Fibroblast of lung (primary cell): ENCODE results near the gene ANO1. TPM values are rescaled to one million over a fixed set of nuclear protein-coding genes. Genes with fewer than 3 reads are reported as not detected.

Experiments used
- DNase-seq, 2 donors: peaks; one replicate each; pipeline versions ENCODE4 v3.0.0 to v3.0.0-alpha.2; 2010; ENCODE audit warnings: low read depth in 2 of 2
- H2AFZ ChIP-seq: 2 replicates; pipeline ENCODE4 v1.5.1; 2012; ENCODE audit warnings: low read length, control low read depth, inconsistent platforms
- H3K27ac ChIP-seq: 2 replicates; pipeline ENCODE4 v1.5.1; 2011; ENCODE audit warnings: low read length, control low read depth; ENCODE audit not compliant: insufficient read depth
- H3K27me3 ChIP-seq: 2 replicates; pipeline ENCODE4 v1.5.1; 2011; ENCODE audit warnings: mild to moderate bottlenecking, low read length; ENCODE audit not compliant: control insufficient read depth, insufficient read depth
- H3K36me3 ChIP-seq: 2 replicates; pipeline ENCODE4 v1.5.1; 2011; ENCODE audit warnings: low read length; ENCODE audit not compliant: control insufficient read depth, insufficient read depth
- H3K4me1 ChIP-seq: 2 replicates; pipeline ENCODE4 v1.5.1; 2011; ENCODE audit warnings: low read length; ENCODE audit not compliant: control insufficient read depth, insufficient read depth; ENCODE audit errors: extremely low read depth
- H3K4me2 ChIP-seq: 2 replicates; pipeline ENCODE4 v1.5.1; 2011; ENCODE audit warnings: low read length, control low read depth; ENCODE audit not compliant: insufficient read depth; ENCODE audit errors: extremely low read depth
- H3K4me3 ChIP-seq, 4 experiments: fragments of 200-600 bp in 1 of 4; sonication (generic) in 1 of 4; replicated peaks in 1 of 4; 2 replicates each; pipeline ENCODE4 v1.5.1; 2011 to 2016; ENCODE audit warnings: low read length in 4 of 4, low read depth in 3 of 4, mild to moderate bottlenecking in 3 of 4, control low read depth in 2 of 4, inconsistent platforms in 1 of 4, mixed read lengths in 1 of 4; ENCODE audit not compliant: insufficient read depth in 1 of 4; ENCODE audit errors: control extremely low read depth in 1 of 4
- H3K79me2 ChIP-seq: 2 replicates; pipeline ENCODE4 v1.5.1; 2012; ENCODE audit warnings: mild to moderate bottlenecking, low read length, inconsistent platforms; ENCODE audit not compliant: control insufficient read depth, insufficient read depth
- H3K9ac ChIP-seq: 2 replicates; pipeline ENCODE4 v1.5.1; 2011; ENCODE audit warnings: mild to moderate bottlenecking, low read length, control low read depth; ENCODE audit not compliant: insufficient read depth
- H3K9me3 ChIP-seq: 2 replicates; pipeline ENCODE4 v1.5.1; 2012; ENCODE audit warnings: low read depth, low read length; ENCODE audit not compliant: control insufficient read depth, insufficient read depth
- H4K20me1 ChIP-seq: 2 replicates; pipeline ENCODE4 v1.5.1; 2011; ENCODE audit warnings: low read length; ENCODE audit not compliant: control insufficient read depth, insufficient read depth; ENCODE audit errors: extremely low read depth
- EZH2 ChIP-seq: IDR thresholded peaks from 2 replicates; pipeline ENCODE4 v1.5.1; 2012; ENCODE audit warnings: low read length, control low read depth, mild to moderate bottlenecking; ENCODE audit errors: missing control alignments
- polyA plus RNA-seq, 2 donors: library from polyadenylated mRNA; depleted of rRNA in 1 of 2; stranded (reverse) in 1 of 2; unstranded in 1 of 2; fragments of >200 nt; gene quantifications; 2 replicates each; pipeline ENCODE4 v1.2.1, GENCODE V29; 2011 to 2012; ENCODE audit warnings: missing spikeins in 1 of 2
- total RNA-seq: library from RNA; depleted of rRNA; stranded (reverse); fragments of >200 nt; gene quantifications from 2 replicates; pipeline ENCODE4 v1.2.1, GENCODE V29; 2014
- TF ChIP-seq, protein P1 (sequence below), 2 donors: IDR thresholded peaks in 1 of 2; conservative IDR thresholded peaks in 1 of 2; 1 replicate in 1 of 2; 2 replicates in 1 of 2; pipeline ENCODE4 v1.5.1; 2011 to 2012; ENCODE audit warnings: low read length in 2 of 2, control low read depth in 1 of 2, inconsistent platforms in 1 of 2, low read depth in 1 of 2, mild to moderate bottlenecking in 1 of 2

ANO1 gene
- total and polyA plus RNA-seq, 2 donors (not counting 1 experiment from before 2014, with no cell fraction given): 0.99 to 4.1 TPM

- H3K9ac ChIP-seq: no peak overlapping the region
- H4K20me1 ChIP-seq: no peaks in the 10 kb centered on the region
- no peak overlapping the region for H3K4me2 ChIP-seq
- no peak for DNase-seq
- H3K4me1 ChIP-seq: no peaks in the 10 kb centered on the region
- no peaks in the 10 kb centered on the region for H3K27me3 ChIP-seq
- no peaks in the 10 kb centered on the region for H3K36me3 ChIP-seq
- no peak overlapping the region for H3K4me3 ChIP-seq
- no peaks in the 10 kb centered on the region for H3K79me2 ChIP-seq
- H3K27ac ChIP-seq: no peak overlapping the region
- TF ChIP-seq EZH2: no peak
- TF ChIP-seq, protein P1, sequence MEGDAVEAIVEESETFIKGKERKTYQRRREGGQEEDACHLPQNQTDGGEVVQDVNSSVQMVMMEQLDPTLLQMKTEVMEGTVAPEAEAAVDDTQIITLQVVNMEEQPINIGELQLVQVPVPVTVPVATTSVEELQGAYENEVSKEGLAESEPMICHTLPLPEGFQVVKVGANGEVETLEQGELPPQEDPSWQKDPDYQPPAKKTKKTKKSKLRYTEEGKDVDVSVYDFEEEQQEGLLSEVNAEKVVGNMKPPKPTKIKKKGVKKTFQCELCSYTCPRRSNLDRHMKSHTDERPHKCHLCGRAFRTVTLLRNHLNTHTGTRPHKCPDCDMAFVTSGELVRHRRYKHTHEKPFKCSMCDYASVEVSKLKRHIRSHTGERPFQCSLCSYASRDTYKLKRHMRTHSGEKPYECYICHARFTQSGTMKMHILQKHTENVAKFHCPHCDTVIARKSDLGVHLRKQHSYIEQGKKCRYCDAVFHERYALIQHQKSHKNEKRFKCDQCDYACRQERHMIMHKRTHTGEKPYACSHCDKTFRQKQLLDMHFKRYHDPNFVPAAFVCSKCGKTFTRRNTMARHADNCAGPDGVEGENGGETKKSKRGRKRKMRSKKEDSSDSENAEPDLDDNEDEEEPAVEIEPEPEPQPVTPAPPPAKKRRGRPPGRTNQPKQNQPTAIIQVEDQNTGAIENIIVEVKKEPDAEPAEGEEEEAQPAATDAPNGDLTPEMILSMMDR (conservative IDR thresholded peaks at IDR 0.05 in 1 of 2, IDR thresholded peaks at IDR 0.05 in 1 of 2; ENCODE audit: low read depth in 1 of 2, low read length in 2 of 2): no peak
- no peak overlapping the region for H2AFZ ChIP-seq
- H3K9me3 ChIP-seq: no peaks in the 10 kb centered on the region
Observed at GRCh38 chr11:70183483-70184176, 105.5 kb downstream of the ANO1 start.

DNA sequence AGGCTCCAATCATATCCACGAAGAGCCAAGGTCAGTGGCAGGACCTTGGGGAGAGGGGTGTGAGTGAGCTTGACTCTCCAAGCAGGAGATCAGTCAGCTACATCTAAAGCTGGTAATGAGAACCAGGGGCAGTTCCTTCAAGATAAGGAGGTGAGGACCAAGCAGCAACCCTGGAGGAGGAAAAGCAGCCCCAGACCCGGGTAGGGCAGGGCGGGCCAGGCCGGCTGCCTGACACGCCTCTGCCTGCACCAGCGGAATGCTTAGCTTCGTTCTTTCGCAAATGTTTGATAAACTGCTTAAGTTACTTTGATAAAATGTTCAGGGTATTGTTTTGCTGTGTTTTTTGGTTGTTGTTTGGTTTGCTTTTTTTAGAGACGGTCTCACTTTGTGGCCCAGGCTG, 106.3 kb downstream of the ANO1 start:
- Histone ChIP-seq H3K9ac (no peak overlapping the region), H3K27me3 (no peaks in the 10 kb centered on the region), H4K20me1 (no peaks in the 10 kb centered on the region), H3K4me2 (no peak overlapping the region), H3K79me2 (no peaks in the 10 kb centered on the region), H2AFZ (no peak overlapping the region), H3K27ac (no peak overlapping the region), H3K4me1 (no peaks in the 10 kb centered on the region), H3K9me3 (no peaks in the 10 kb centered on the region), H3K4me3 (no peak overlapping the region), H3K36me3 (no peaks in the 10 kb centered on the region)
- DNase-seq: no peak
- TF ChIP-seq, protein P1 (conservative IDR thresholded peaks at IDR 0.05 in 1 of 2, IDR thresholded peaks at IDR 0.05 in 1 of 2; ENCODE audit: low read depth in 1 of 2, low read length in 2 of 2): no peak
- no peak for TF ChIP-seq EZH2

DNA sequence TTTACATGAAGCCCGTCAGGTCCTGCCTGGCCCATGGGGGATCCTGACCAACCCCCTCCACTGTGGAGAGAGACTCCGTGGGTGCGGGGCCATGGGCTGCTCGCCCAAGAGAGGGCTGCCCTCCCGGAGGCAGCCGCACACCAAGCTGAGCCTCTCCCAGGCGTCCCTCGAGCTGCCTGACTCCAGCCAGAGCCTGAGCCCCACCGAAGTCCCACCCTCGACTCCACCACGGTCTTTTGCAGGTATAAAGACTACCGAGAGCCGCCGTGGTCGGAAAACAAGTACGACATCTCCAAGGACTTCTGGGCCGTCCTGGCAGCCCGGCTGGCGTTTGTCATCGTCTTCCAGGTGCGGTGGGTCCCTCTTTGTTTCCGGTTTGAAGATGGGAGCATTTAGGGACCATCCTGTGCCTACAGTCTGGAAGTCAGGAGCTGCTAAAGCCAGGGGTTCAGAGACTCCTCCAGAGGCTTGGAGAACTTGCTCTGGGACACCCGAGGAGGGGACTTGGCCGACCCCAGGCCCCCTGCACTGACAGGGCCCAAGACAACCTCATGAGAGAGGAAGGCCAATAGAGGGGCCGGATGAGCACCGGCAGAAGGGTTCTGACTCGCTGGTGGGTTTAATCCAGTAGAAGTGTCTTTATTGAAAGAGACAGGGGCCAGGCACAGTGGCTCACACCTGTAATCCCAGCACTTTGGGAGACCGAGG, 107.4 kb downstream of the ANO1 start:
- Histone ChIP-seq H3K4me2 (no peak overlapping the region), H3K4me1 (no peaks in the 10 kb centered on the region), H2AFZ (no peak overlapping the region), H3K79me2 (no peaks in the 10 kb centered on the region), H3K27ac (no peak overlapping the region), H4K20me1 (no peaks in the 10 kb centered on the region), H3K27me3 (no peaks in the 10 kb centered on the region), H3K9ac (no peak overlapping the region), H3K36me3 (no peaks in the 10 kb centered on the region), H3K9me3 (no peaks in the 10 kb centered on the region), H3K4me3 (no peak overlapping the region)
- no peak for DNase-seq
- TF ChIP-seq, protein P1 (conservative IDR thresholded peaks at IDR 0.05 in 1 of 2, IDR thresholded peaks at IDR 0.05 in 1 of 2; ENCODE audit: low read depth in 1 of 2, low read length in 2 of 2): no peak
- no peak for TF ChIP-seq EZH2
